ENCODE data around the gene RNF114.
"Not testable (repeated sequence)": the region's sequence is repeated elsewhere in the genome, so short reads cannot be mapped to it uniquely, and the experiment has no call there.

Gene RNF114

GRCh38 chr20:49895474-49896093 is 40.6 kb upstream of the RNF114 start:
- not testable (repeated sequence) for H3K27ac Mint-ChIP-seq, H3K36me3 Mint-ChIP-seq, H3K4me3 Mint-ChIP-seq, H3K9me3 Mint-ChIP-seq, H3K27me3 Mint-ChIP-seq
- peaks cover 14% of the 10 kb centered on the region for H3K4me1 Mint-ChIP-seq

- Mint-ChIP-seq H3K4me3 (no peak overlapping the region), H3K36me3 (no peaks in the 10 kb centered on the region), H3K9me3 (no peaks in the 10 kb centered on the region), H3K27ac (no peak overlapping the region), H3K27me3 (no peaks in the 10 kb centered on the region), H3K4me1 (peaks cover 14% of the 10 kb centered on the region)
Observed at GRCh38 chr20:49896204-49896603, 40.0 kb upstream of the RNF114 start.

DNA sequence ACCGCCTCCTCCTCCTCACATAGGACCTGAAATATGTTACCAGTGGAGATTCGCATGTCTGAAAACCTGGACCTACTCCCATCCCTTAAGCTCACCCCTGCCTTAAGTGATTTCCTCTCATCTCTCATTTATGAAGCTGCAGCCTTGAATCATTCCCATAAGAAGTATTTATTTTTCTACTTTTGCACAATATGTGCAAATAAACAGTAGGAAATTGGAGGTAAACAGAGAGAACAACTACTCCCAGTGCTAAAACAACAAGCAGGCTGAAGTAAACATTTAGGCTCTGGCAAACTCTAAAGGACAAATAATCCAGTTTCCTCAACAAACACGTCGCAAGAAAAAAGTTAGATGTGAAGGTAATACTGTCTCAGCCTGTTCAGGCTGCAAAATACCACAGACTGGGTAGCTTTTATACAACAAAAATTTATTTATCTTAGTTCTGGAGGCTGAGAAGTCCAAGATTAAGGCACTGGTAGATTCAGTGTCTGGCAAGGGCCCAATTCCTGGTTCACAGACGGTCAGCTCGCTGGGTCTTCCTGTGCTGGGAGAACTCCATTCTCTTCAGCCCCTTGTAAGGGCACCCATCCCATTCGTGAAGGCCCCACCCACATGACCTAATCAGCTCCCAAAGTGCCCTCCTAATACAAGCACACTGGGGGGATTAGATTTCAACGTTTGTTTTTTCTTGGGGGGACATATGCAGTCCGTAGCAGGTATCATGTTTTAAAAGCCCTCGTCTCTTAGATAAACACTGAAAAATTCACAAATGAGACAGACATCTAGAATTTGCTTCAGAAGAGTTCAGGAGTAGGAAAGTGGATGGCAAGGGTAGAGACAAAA is 36.4 kb upstream of the RNF114 start:
- H3K9me3 Mint-ChIP-seq: no peaks in the 10 kb centered on the region
- no peaks in the 10 kb centered on the region for H3K27me3 Mint-ChIP-seq
- no peak overlapping the region for H3K27ac Mint-ChIP-seq
- no peaks in the 10 kb centered on the region for H3K4me1 Mint-ChIP-seq
- H3K36me3 Mint-ChIP-seq: no peaks in the 10 kb centered on the region
- no peak overlapping the region for H3K4me3 Mint-ChIP-seq

DNA sequence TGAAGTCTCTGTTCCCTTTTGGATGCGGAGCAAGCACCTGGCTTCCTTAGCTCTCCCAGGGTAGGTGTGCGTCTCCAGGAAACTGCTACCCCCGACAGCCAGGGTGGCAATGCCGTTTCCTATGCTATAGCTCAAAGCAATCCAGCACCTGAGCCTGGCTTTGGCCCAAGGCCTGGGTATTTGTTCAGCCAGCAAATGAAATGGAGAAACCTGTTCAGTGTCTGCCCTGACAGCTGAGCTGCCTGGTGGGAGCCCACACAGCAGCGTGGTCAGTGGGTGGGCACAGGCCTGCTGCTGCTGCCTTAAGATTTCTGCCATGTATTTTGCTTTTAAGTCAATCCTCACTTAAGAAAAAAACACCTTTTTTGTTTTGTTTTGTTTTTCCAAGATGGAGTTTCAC is 34.6 kb upstream of the RNF114 start:
- Mint-ChIP-seq H3K36me3 (peaks cover 8% of the 10 kb centered on the region), H3K4me3 (no peak overlapping the region), H3K27ac (no peak overlapping the region), H3K27me3 (no peaks in the 10 kb centered on the region), H3K9me3 (no peaks in the 10 kb centered on the region), H3K4me1 (no peaks in the 10 kb centered on the region)

- Mint-ChIP-seq H3K27me3 (no peaks in the 10 kb centered on the region), H3K36me3 (peaks cover 9% of the 10 kb centered on the region), H3K27ac (no peak overlapping the region), H3K9me3 (no peaks in the 10 kb centered on the region), H3K4me1 (no peaks in the 10 kb centered on the region), H3K4me3 (no peak overlapping the region)
Observed at GRCh38 chr20:49904440-49905214, 31.6 kb upstream of the RNF114 start.

DNA sequence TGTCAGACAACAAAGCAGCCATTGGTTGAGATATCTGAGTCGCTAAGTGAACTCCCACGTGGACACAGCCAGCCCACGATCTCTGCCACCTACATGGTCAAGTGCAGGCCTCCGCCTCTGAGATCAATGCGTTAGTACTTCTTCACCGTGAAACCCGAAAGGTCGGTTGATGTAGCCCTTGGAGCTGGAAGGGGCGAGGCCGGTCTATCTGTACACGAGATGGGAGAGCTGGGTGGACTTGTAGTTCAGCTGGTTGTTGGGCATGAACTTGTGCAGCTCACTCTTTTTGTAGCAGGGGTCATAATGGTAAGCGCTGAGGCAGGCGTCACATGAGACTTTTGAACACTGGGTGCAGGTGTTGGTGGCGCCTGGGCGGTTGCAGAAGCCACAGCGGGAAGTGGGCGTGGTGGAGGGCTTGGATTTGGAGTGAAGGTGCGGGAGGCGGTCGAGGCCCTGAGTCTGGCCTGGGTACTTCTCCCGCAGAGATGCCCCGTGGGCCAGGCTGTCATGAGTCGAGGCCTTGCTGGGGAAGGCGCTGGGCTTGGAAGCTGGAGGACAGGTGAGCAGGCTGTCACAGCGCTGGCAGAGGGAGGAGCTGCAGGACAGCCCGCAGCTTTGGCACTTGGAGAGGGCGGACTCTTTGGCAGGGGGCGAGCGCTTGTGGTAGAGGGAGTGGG is 30.6 kb upstream of the RNF114 start:
- Mint-ChIP-seq H3K4me1 (no peaks in the 10 kb centered on the region), H3K27ac (no peak overlapping the region), H3K36me3 (peaks cover 9% of the 10 kb centered on the region), H3K9me3 (no peaks in the 10 kb centered on the region), H3K27me3 (no peaks in the 10 kb centered on the region), H3K4me3 (no peak overlapping the region)

GRCh38 chr20:49906101-49906604 is 30.0 kb upstream of the RNF114 start:
- no peak overlapping the region for H3K4me3 Mint-ChIP-seq
- H3K36me3 Mint-ChIP-seq: peaks cover 9% of the 10 kb centered on the region

DNA sequence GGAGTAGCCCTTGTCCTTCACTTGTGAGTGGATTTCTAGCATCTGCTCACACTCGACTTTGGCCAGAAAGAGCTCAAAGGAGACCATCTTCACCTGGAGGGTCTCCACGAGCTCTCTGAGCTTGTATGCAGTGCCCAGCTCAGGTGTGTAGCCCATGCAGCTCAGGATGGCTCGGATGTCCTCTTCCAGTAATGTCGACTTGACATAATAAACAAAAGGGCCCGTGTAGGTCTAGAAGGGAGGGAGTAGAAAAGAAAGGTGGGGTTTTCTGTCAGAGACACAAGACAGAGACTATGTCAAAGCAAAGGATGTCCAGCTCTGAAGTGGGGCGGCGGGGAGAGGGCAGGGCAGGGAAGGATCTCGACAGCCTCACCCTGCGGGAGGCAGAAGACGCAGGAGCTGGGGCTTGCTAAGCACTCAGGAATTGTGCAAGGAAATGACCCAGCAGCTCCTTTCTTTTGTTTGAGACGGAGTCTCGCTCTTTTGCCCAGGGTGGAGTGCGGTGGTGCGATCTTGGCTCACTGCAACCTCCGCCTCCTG is 29.5 kb upstream of the RNF114 start:
- Mint-ChIP-seq H3K27ac (no peak overlapping the region), H3K36me3 (peaks cover 9% of the 10 kb centered on the region), H3K4me3 (no peak overlapping the region), H3K9me3 (no peaks in the 10 kb centered on the region), H3K27me3 (no peaks in the 10 kb centered on the region), H3K4me1 (no peaks in the 10 kb centered on the region)

More at GRCh38 chr20:49906101-49906604, 30.0 kb upstream of the RNF114 start:
- H3K4me1 Mint-ChIP-seq: no peaks in the 10 kb centered on the region
- H3K27ac Mint-ChIP-seq: no peak overlapping the region
- H3K9me3 Mint-ChIP-seq: no peaks in the 10 kb centered on the region
- H3K27me3 Mint-ChIP-seq: no peaks in the 10 kb centered on the region

GRCh38 chr20:49907405-49908257 is 28.6 kb upstream of the RNF114 start:
- Mint-ChIP-seq H3K4me1 (peaks cover 3% of the 10 kb centered on the region), H3K36me3 (peaks cover 9% of the 10 kb centered on the region), H3K4me3 (no peak overlapping the region), H3K27ac (no peak overlapping the region), H3K27me3 (no peaks in the 10 kb centered on the region), H3K9me3 (no peaks in the 10 kb centered on the region)

- no peak overlapping the region for H3K27ac Mint-ChIP-seq
- peaks cover 8% of the 10 kb centered on the region for H3K4me1 Mint-ChIP-seq
Observed at GRCh38 chr20:49908258-49908565, 28.0 kb upstream of the RNF114 start.

DNA sequence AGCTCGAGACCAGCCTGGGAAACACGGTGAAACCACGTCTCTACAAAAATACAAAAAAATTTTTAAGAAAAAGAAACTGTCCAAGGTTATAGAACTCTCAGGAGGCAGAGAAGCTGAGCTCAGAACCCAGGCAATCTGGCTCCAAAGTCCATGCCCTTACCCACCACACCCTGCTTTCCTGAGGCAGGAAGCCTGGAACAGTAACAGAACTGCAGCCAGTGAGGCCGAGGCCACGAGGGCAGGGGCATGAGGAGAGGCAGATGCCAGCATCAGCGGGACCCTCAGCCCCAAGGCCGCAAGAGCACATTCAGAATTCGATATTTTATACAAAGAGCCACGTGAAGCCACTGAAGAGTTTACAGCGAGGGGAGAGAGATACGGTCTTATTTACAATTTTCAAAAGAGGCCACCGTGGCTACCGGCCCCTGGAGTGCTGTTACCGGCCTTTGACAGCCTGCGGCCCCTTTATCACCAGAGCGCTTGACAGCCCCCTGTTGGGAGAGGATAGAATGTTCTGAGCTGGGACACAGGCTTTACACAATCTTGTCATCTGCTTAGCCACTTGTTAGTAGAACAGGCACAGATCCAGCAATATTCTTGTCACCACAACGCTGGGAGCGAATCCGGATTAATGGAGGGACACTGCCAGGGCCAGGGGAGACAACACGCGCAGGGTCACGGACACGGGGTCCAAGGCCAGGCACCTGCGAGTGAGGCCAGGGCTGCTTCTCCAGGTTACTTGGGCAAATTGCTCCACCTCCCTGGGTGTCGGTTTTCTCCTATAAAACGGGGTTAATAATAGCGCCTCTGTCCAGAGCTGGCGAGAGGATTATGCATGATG is 26.5 kb upstream of the RNF114 start:
- Mint-ChIP-seq H3K4me1 (peaks cover 23% of the 10 kb centered on the region), H3K27ac (no peak overlapping the region), H3K9me3 (no peaks in the 10 kb centered on the region), H3K27me3 (no peaks in the 10 kb centered on the region), H3K4me3 (peak overlapping the region; percentile 47), H3K36me3 (peaks cover 9% of the 10 kb centered on the region)

More at GRCh38 chr20:49908258-49908565, 28.0 kb upstream of the RNF114 start:
- H3K27me3 Mint-ChIP-seq: no peaks in the 10 kb centered on the region
- peaks cover 9% of the 10 kb centered on the region for H3K36me3 Mint-ChIP-seq
- H3K9me3 Mint-ChIP-seq: no peaks in the 10 kb centered on the region
- H3K4me3 Mint-ChIP-seq: no peak overlapping the region

DNA sequence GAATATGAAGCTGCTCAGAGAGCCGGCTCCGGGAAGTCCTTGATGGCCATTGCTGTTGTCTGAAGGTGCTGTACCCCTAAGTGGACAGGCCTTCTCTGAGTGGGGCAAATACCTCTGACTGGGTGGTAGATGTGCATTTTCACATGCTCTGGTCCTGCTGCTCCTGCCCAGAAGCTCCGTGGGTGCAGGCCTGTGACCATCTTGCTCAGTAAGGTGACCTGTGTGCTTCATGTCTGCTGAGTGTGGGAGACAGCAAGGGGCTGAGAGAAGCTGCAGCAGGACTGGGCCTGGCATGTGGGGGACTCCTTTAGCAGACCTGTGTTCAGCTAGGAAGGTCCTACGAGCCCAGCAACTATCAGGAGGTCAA is 25.9 kb upstream of the RNF114 start:
- no peak overlapping the region for H3K27ac Mint-ChIP-seq
- H3K9me3 Mint-ChIP-seq: no peaks in the 10 kb centered on the region
- H3K4me3 Mint-ChIP-seq: no peak overlapping the region
- peaks cover 7% of the 10 kb centered on the region for H3K36me3 Mint-ChIP-seq
- no peaks in the 10 kb centered on the region for H3K27me3 Mint-ChIP-seq
- H3K4me1 Mint-ChIP-seq: peaks cover 24% of the 10 kb centered on the region

GRCh38 chr20:49913399-49914047 is 22.7 kb upstream of the RNF114 start:
- H3K27me3 Mint-ChIP-seq: no peaks in the 10 kb centered on the region
- no peaks in the 10 kb centered on the region for H3K9me3 Mint-ChIP-seq
- H3K27ac Mint-ChIP-seq: peak overlapping the region; percentile 46
- peaks cover 39% of the 10 kb centered on the region for H3K4me1 Mint-ChIP-seq
- no peaks in the 10 kb centered on the region for H3K36me3 Mint-ChIP-seq
- peak overlapping the region; percentile 99 for H3K4me3 Mint-ChIP-seq
